HL-60 (cell line): Measurements from ENCODE around the gene TTC23L.
"Not testable (repeated sequence)": the region's sequence is repeated elsewhere in the genome, so short reads cannot be mapped to it uniquely, and the experiment has no call there.

Experiments
- POLR2AphosphoS5 ChIP-seq: IDR thresholded peaks from 2 replicates; pipeline ENCODE4 v1.6.1; 2012; ENCODE audit warnings: low read depth
- TF ChIP-seq, protein P1 (sequence below): IDR thresholded peaks from one replicate; pipeline ENCODE4 v1.5.1; 2011; ENCODE audit warnings: low read length, control low read depth, inconsistent platforms; ENCODE audit not compliant: insufficient read depth

- TF ChIP-seq, protein P1, sequence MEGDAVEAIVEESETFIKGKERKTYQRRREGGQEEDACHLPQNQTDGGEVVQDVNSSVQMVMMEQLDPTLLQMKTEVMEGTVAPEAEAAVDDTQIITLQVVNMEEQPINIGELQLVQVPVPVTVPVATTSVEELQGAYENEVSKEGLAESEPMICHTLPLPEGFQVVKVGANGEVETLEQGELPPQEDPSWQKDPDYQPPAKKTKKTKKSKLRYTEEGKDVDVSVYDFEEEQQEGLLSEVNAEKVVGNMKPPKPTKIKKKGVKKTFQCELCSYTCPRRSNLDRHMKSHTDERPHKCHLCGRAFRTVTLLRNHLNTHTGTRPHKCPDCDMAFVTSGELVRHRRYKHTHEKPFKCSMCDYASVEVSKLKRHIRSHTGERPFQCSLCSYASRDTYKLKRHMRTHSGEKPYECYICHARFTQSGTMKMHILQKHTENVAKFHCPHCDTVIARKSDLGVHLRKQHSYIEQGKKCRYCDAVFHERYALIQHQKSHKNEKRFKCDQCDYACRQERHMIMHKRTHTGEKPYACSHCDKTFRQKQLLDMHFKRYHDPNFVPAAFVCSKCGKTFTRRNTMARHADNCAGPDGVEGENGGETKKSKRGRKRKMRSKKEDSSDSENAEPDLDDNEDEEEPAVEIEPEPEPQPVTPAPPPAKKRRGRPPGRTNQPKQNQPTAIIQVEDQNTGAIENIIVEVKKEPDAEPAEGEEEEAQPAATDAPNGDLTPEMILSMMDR: not testable (repeated sequence)
- not testable (repeated sequence) for TF ChIP-seq POLR2AphosphoS5
Observed at GRCh38 chr5:34830827-34831226, 8.1 kb upstream of the TTC23L start.
